Endodermal cell (in vitro differentiated cells): ENCODE results near the gene IFI27L2. TPM values are rescaled to one million over a fixed set of nuclear protein-coding genes. Genes with fewer than 3 reads are reported as not detected.

Experiments
- DNase-seq: peaks from one replicate; pipeline ENCODE4 v3.0.0-alpha.2; 2017
- H3K27ac ChIP-seq: 2 replicates; pipeline ENCODE4 v1.5.1; 2013; ENCODE audit warnings: mild to moderate bottlenecking, low read depth, low read length, moderate library complexity
- H3K27me3 ChIP-seq: 2 replicates; pipeline ENCODE4 v1.6.1; 2013; ENCODE audit warnings: mild to moderate bottlenecking, low read length, moderate library complexity; ENCODE audit not compliant: insufficient read depth, control insufficient read depth, poor library complexity, severe bottlenecking
- H3K36me3 ChIP-seq: 2 replicates; pipeline ENCODE4 v1.7.0; 2013; ENCODE audit warnings: mild to moderate bottlenecking, low read length, moderate library complexity; ENCODE audit not compliant: control insufficient read depth, insufficient read depth
- H3K4me1 ChIP-seq: one replicate; pipeline ENCODE4 v1.7.0; 2013; ENCODE audit warnings: low read length; ENCODE audit not compliant: control insufficient read depth, insufficient read depth
- H3K4me3 ChIP-seq: 2 replicates; pipeline ENCODE4 v1.5.1; 2013; ENCODE audit warnings: mild to moderate bottlenecking, low read length, moderate library complexity
- H3K9ac ChIP-seq: 2 replicates; pipeline ENCODE4 v1.6.1; 2013; ENCODE audit warnings: mild to moderate bottlenecking, low read length, moderate library complexity; ENCODE audit not compliant: poor library complexity, severe bottlenecking; ENCODE audit errors: extremely low read depth
- H3K9me3 ChIP-seq: 2 replicates; pipeline ENCODE4 v1.6.1; 2013; ENCODE audit warnings: mild to moderate bottlenecking, low read length, moderate library complexity; ENCODE audit not compliant: control insufficient read depth
- H3K27ac Mint-ChIP-seq: 2 replicates; pipeline ENCODE4 v1.8.0; 2020; ENCODE audit warnings: mixed read lengths
- H3K27me3 Mint-ChIP-seq: 2 replicates; pipeline ENCODE4 v1.8.0; 2021; ENCODE audit warnings: mild to moderate bottlenecking, mixed read lengths; ENCODE audit not compliant: insufficient read depth
- H3K36me3 Mint-ChIP-seq: 2 replicates; pipeline ENCODE4 v1.8.0; 2020; ENCODE audit warnings: low read depth, mixed read lengths
- H3K4me1 Mint-ChIP-seq: 2 replicates; pipeline ENCODE4 v1.8.0; 2020; ENCODE audit warnings: mixed read lengths
- H3K4me3 Mint-ChIP-seq: 2 replicates; pipeline ENCODE4 v1.8.0; 2020; ENCODE audit warnings: mild to moderate bottlenecking, moderate library complexity, mixed read lengths
- H3K9me3 Mint-ChIP-seq: 2 replicates; pipeline ENCODE4 v1.8.0; 2020; ENCODE audit warnings: mild to moderate bottlenecking, mixed read lengths
- CTCF ChIP-seq: fragments of 200-600 bp; sonication (generic); conservative IDR thresholded peaks from 2 replicates; pipeline ENCODE4 v1.5.0; 2021; ENCODE audit warnings: antibody characterized with exemption, mild to moderate bottlenecking
- WGBS, 2 experiments: methylation state at CpG; one replicate each; pipeline versions ENCODE4 v1.1.5 to v1.1.7; 2013; ENCODE audit warnings: missing lambda C conversion rate in 2 of 2, mixed read lengths in 1 of 2; ENCODE audit not compliant: insufficient coverage in 1 of 2, insufficient read length in 1 of 2; 5-methylcytosine and 5-hydroxymethylcytosine counted together
- total RNA-seq, 2 donors: library from RNA; stranded (reverse); fragmentation: NEBNext Ultra II Directional in 1 of 2; extraction: Animal tissue kit (Norgen Biotek cat#: 25700) in 1 of 2; gene quantifications; 2 replicates in 1 of 2; 3 replicates in 1 of 2; pipeline ENCODE4 v1.2.1, GENCODE V29; 2021

Gene IFI27L2
- total RNA-seq, 2 donors from 2014 or later: 36.0 to 43.7 TPM

- Histone ChIP-seq H3K27me3 (no peaks in the 10 kb centered on the region), H3K4me1 (no peaks in the 10 kb centered on the region), H3K9me3 (peaks cover under 1% of the 10 kb centered on the region), H3K9ac (no peak overlapping the region), H3K27ac (no peak overlapping the region), H3K4me3 (no peak overlapping the region), H3K36me3 (no peaks in the 10 kb centered on the region)
- Mint-ChIP-seq H3K36me3 (peaks cover 8% of the 10 kb centered on the region), H3K4me3 (no peak overlapping the region), H3K9me3 (peaks cover 2% of the 10 kb centered on the region), H3K27ac (no peak overlapping the region), H3K27me3 (no peaks in the 10 kb centered on the region), H3K4me1 (peaks cover 9% of the 10 kb centered on the region)
- TF ChIP-seq CTCF: no peak
- DNase-seq: no peak
- WGBS, 2 experiments: 77 to 87% methylated on average over 3 to 4 of the region's 4 CpGs
These were observed 41.5 kb downstream of the IFI27L2 start for GRCh38 chr14:94087891-94088290.

DNA sequence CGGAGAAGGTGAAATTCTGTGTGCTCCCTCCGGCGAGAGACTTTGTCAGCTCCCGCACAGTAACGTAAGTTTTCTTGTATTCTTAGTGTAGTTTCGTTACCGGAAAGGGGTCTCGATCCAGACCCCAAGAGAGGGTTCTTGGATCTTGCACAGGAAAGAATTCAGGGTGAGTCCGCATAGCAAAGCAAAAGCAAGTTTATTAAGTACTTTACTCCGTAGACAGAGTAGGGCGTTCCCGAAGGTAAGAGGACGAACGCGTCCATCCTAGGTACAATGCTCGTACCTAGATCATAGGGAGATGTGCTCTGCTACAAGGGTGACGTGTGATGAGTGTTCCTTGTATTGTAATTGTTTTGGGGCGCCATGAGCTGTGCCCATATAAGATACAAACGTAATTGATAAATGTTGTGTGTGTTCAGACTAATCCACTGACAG, 48.0 kb downstream of the IFI27L2 start:
- Histone ChIP-seq H3K9ac (peak overlapping the region; percentile 82), H3K4me1 (no peaks in the 10 kb centered on the region), H3K4me3 (peak overlapping the region; percentile 90), H3K27me3 (no peaks in the 10 kb centered on the region), H3K9me3 (peaks cover 13% of the 10 kb centered on the region), H3K36me3 (peaks cover 24% of the 10 kb centered on the region), H3K27ac (no peak overlapping the region)
- Mint-ChIP-seq H3K4me1 (peaks cover 35% of the 10 kb centered on the region), H3K27ac (peak overlapping the region; percentile 95), H3K27me3 (no peaks in the 10 kb centered on the region), H3K4me3 (peak overlapping the region; percentile 99), H3K9me3 (peaks cover 2% of the 10 kb centered on the region), H3K36me3 (peaks cover 36% of the 10 kb centered on the region)
- WGBS, 2 experiments: 4 to 8% methylated on average over 14 to 19 of the region's 19 CpGs
- TF ChIP-seq CTCF: no peak
- DNase-seq: no peak

- Histone ChIP-seq H3K36me3 (peaks cover 28% of the 10 kb centered on the region), H3K9me3 (peaks cover 19% of the 10 kb centered on the region), H3K27me3 (no peaks in the 10 kb centered on the region), H3K4me1 (no peaks in the 10 kb centered on the region), H3K4me3 (peak within 1 kb of the TSS; percentile 90), H3K27ac (peak within 1 kb of the TSS; percentile 89), H3K9ac (peak within 1 kb of the TSS; percentile 82)
- TF ChIP-seq CTCF: no peak
- H3K36me3 Mint-ChIP-seq: peaks cover 38% of the 10 kb centered on the region
- peaks cover 35% of the 10 kb centered on the region for H3K4me1 Mint-ChIP-seq
- H3K4me3 Mint-ChIP-seq: peak within 1 kb of the TSS; percentile 99
- no peaks in the 10 kb centered on the region for H3K9me3 Mint-ChIP-seq
- peak; percentile 98 for DNase-seq
- peak within 1 kb of the TSS; percentile 99 for H3K27ac Mint-ChIP-seq
- H3K27me3 Mint-ChIP-seq: no peaks in the 10 kb centered on the region
- WGBS, 2 experiments: 0% methylated on average over 30 to 77 of the region's 77 CpGs
These were observed 48.6 kb downstream of the IFI27L2 start, which contains the start of the genes DDX24 and IFI27L1 for GRCh38 chr14:94080621-94081385. Gene DDX24, minus strand, starts transcription at chr14:94081202. Its CDS starts 1,460 bp downstream, at chr14:94079742. Gene IFI27L1, plus strand, starts transcription at chr14:94081310. Its CDS starts 15,628 bp downstream, at chr14:94096938.
